Progenitor cell of endocrine pancreas (in vitro differentiated cells): Measurements from ENCODE around the gene ASB3. TPM values are rescaled to one million over a fixed set of nuclear protein-coding genes. Genes with fewer than 3 reads are reported as not detected.

Experiments used
- DNase-seq: peaks from one replicate; pipeline ENCODE4 v3.0.0; 2021; ENCODE audit warnings: low spot score; ENCODE audit not compliant: unreplicated experiment
- H3K27ac Mint-ChIP-seq: 2 replicates; pipeline ENCODE4 v1.8.0; 2021; ENCODE audit warnings: mild to moderate bottlenecking, moderate library complexity, mixed read lengths
- H3K27me3 Mint-ChIP-seq: 2 replicates; pipeline ENCODE4 v1.8.0; 2021; ENCODE audit warnings: mixed read lengths
- H3K36me3 Mint-ChIP-seq: 2 replicates; pipeline ENCODE4 v1.8.0; 2022; ENCODE audit warnings: mixed read lengths; ENCODE audit not compliant: insufficient read depth
- H3K4me1 Mint-ChIP-seq: 2 replicates; pipeline ENCODE4 v1.8.0; 2021; ENCODE audit warnings: low read depth, mixed read lengths
- H3K4me3 Mint-ChIP-seq: 2 replicates; pipeline ENCODE4 v1.8.0; 2021; ENCODE audit warnings: low read depth, mild to moderate bottlenecking, moderate library complexity, mixed read lengths
- H3K9me3 Mint-ChIP-seq: 2 replicates; pipeline ENCODE4 v1.8.0; 2021; ENCODE audit warnings: low read depth, mixed read lengths
- total RNA-seq: library from RNA; stranded (reverse); gene quantifications from 2 replicates; pipeline ENCODE4 v1.2.1, GENCODE V29; 2021
- TF ChIP-seq, protein P1 (sequence below): fragments of 200-600 bp; sonication (generic); IDR thresholded peaks from one replicate; pipeline ENCODE4 v1.5.0; 2021; ENCODE audit warnings: antibody characterized with exemption, mild to moderate bottlenecking; ENCODE audit not compliant: unreplicated experiment

ASB3 gene
- total RNA-seq, 1 donor from 2014 or later = 31.4 TPM

DNA sequence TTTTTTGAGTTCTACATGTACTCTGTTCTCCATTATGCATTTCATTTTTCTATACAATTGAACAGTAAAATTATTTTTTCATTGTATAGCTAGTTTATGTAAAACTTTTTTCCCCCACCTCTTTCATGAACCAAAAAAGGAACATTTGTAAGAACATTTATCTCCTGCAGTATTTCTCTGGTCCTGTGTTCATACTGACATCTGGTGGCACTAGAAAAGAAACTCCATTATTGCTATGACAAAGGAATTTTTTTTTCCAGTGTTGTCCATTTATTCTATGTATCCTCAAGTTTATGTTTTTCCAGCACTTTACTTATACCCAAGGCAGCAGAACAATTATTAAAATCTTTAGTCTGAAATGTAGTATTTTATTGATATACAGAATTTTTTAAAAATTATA, 46.6 kb downstream of the ASB3 start:
- Mint-ChIP-seq H3K4me1 (no peaks in the 10 kb centered on the region), H3K27me3 (no peaks in the 10 kb centered on the region), H3K27ac (no peak overlapping the region), H3K9me3 (peaks cover 4% of the 10 kb centered on the region), H3K36me3 (peaks cover 9% of the 10 kb centered on the region), H3K4me3 (no peak overlapping the region)
- DNase-seq = no peak
- TF ChIP-seq, protein P1, sequence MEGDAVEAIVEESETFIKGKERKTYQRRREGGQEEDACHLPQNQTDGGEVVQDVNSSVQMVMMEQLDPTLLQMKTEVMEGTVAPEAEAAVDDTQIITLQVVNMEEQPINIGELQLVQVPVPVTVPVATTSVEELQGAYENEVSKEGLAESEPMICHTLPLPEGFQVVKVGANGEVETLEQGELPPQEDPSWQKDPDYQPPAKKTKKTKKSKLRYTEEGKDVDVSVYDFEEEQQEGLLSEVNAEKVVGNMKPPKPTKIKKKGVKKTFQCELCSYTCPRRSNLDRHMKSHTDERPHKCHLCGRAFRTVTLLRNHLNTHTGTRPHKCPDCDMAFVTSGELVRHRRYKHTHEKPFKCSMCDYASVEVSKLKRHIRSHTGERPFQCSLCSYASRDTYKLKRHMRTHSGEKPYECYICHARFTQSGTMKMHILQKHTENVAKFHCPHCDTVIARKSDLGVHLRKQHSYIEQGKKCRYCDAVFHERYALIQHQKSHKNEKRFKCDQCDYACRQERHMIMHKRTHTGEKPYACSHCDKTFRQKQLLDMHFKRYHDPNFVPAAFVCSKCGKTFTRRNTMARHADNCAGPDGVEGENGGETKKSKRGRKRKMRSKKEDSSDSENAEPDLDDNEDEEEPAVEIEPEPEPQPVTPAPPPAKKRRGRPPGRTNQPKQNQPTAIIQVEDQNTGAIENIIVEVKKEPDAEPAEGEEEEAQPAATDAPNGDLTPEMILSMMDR = peak; percentile 53

DNA sequence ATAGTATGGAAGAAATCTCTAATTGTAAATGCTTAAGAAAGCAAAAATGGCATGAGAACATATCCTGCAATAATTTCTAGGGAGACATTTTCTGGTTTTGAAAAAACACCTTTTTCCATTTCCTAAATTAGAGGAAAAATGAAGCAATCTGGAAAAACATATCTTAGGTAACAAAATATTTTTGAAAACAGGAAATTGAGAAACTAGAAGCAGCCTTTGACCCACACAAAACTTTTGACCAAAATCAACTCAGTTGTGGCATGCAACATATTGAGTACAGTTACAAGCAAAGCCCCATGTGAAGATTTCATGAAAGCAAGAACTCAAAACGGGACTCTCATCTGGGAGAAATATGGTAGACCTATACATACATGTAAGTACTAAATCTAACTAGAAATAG, 47.7 kb downstream of the ASB3 start:
- no peaks in the 10 kb centered on the region for H3K4me1 Mint-ChIP-seq
- H3K4me3 Mint-ChIP-seq = no peak overlapping the region
- TF ChIP-seq, protein P1 = no peak
- H3K9me3 Mint-ChIP-seq = peaks cover 13% of the 10 kb centered on the region
- no peak for DNase-seq
- no peaks in the 10 kb centered on the region for H3K27me3 Mint-ChIP-seq
- no peak overlapping the region for H3K27ac Mint-ChIP-seq
- peaks cover 17% of the 10 kb centered on the region for H3K36me3 Mint-ChIP-seq

DNA sequence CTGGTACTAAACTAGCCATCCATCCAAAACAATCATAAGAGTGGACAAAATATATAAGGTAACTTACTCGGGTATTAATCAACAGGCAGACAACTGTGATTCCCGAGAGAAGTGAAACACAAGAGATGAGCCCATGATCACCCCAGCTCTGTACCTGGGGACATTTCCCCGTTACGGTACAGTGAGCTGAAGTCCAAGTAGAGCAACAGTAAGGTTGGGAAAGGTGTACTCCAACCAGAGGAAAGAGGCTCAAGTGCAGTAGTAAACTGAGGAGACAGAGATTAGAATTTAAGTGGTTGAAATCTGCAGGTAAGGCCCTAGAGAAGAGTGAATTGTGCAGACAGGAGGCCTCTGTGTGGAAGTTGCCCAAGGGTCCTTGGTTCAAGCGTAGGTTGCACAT, 49.7 kb downstream of the ASB3 start:
- H3K36me3 Mint-ChIP-seq = peaks cover 21% of the 10 kb centered on the region
- no peak overlapping the region for H3K27ac Mint-ChIP-seq
- no peak overlapping the region for H3K4me3 Mint-ChIP-seq
- H3K9me3 Mint-ChIP-seq = peaks cover 13% of the 10 kb centered on the region
- TF ChIP-seq, protein P1 = no peak
- no peaks in the 10 kb centered on the region for H3K4me1 Mint-ChIP-seq
- DNase-seq = no peak
- no peaks in the 10 kb centered on the region for H3K27me3 Mint-ChIP-seq

DNA sequence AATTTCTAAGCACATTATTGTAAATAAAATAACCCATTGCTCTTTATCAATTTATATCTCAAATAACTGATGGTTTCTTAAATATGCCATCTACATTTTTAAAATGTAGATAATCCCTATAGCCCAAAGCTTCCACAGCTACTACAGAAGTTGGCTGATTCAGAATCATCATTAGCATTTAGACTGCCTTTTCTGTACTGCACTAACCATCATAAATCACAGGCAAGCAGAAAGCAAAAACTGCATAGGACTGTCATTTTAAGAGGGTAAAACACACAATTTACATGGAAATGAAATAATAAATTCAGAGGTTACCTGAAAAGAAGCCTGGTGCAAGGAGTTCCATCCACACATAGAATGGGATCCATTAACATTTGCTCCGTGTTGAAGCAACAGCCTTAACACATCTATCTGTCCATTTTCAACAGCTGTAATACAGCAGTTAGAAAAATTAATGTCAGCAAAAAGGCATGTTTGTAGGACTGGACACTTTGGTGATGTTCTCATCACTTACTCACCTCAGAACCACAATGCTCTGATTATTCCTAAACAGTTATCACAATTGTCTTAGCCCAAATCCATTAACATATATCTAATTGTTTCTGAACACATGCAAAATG, 57.5 kb downstream of the ASB3 start:
- no peak overlapping the region for H3K27ac Mint-ChIP-seq
- TF ChIP-seq, protein P1 = no peak
- no peaks in the 10 kb centered on the region for H3K27me3 Mint-ChIP-seq
- H3K4me1 Mint-ChIP-seq = peaks cover 5% of the 10 kb centered on the region
- H3K9me3 Mint-ChIP-seq = peaks cover 8% of the 10 kb centered on the region
- peaks cover 24% of the 10 kb centered on the region for H3K36me3 Mint-ChIP-seq
- DNase-seq = no peak
- no peak overlapping the region for H3K4me3 Mint-ChIP-seq

DNA sequence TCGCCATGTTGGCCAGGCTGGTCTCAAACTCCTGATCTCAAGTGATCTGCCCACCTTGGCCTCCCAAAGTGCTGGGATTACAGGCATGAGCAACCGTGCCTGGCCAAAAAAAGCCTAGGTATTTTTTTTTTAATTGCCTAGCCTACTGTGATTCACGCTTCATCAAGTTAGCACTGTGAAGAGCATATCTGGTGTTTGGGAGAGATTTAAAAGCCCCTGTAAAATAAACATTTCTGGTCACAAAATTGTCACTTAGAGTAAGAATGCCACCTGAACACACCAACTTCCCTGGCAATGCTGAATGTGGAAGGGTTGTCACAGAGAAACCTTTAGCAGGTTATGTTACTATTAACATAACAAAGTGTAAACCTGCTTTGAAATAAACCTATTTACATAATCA, 58.8 kb downstream of the ASB3 start:
- TF ChIP-seq, protein P1 = no peak
- no peaks in the 10 kb centered on the region for H3K27me3 Mint-ChIP-seq
- H3K4me3 Mint-ChIP-seq = no peak overlapping the region
- no peak overlapping the region for H3K27ac Mint-ChIP-seq
- peaks cover 6% of the 10 kb centered on the region for H3K9me3 Mint-ChIP-seq
- peaks cover 19% of the 10 kb centered on the region for H3K36me3 Mint-ChIP-seq
- DNase-seq = no peak
- H3K4me1 Mint-ChIP-seq = peaks cover 5% of the 10 kb centered on the region
